H9 (cell line): ENCODE measurements around the gene CERK. TPM values are rescaled to one million over a fixed set of nuclear protein-coding genes. Genes with fewer than 3 reads are reported as not detected.

Experiments used
- DNase-seq: peaks from one replicate; pipeline ENCODE4 v3.0.0-alpha.2; 2017
- H2AFZ ChIP-seq: one replicate; pipeline ENCODE4 v1.6.1; 2013; ENCODE audit warnings: mild to moderate bottlenecking, low read length, control low read depth, moderate library complexity
- H2AK5ac ChIP-seq: 2 replicates; pipeline ENCODE4 v1.6.1; 2013; ENCODE audit warnings: low read length, control low read depth, mixed read lengths; ENCODE audit not compliant: insufficient read length
- H2BK120ac ChIP-seq: one replicate; pipeline ENCODE4 v1.6.1; 2013; ENCODE audit warnings: low read depth, mild to moderate bottlenecking, low read length, control low read depth, inconsistent platforms; ENCODE audit not compliant: poor library complexity, severe bottlenecking
- H2BK12ac ChIP-seq: 2 replicates; pipeline ENCODE4 v1.6.1; 2013; ENCODE audit warnings: low read length, control low read depth, mixed read lengths, low read depth; ENCODE audit not compliant: insufficient read length
- H2BK15ac ChIP-seq: 2 replicates; pipeline ENCODE4 v1.6.1; 2013; ENCODE audit warnings: low read depth, low read length, control low read depth
- H2BK20ac ChIP-seq: one replicate; pipeline ENCODE4 v1.6.1; 2013; ENCODE audit warnings: low read depth, mild to moderate bottlenecking, low read length, control low read depth, inconsistent platforms; ENCODE audit not compliant: poor library complexity, severe bottlenecking
- H2BK5ac ChIP-seq: 2 replicates; pipeline ENCODE4 v1.6.1; 2013; ENCODE audit warnings: low read length, control low read depth, mixed read lengths; ENCODE audit not compliant: insufficient read length
- H3K14ac ChIP-seq: 2 replicates; pipeline ENCODE4 v1.6.1; 2013; ENCODE audit warnings: low read length, control low read depth; ENCODE audit not compliant: insufficient read depth
- H3K18ac ChIP-seq: 2 replicates; pipeline ENCODE4 v1.6.1; 2013; ENCODE audit warnings: low read depth, mild to moderate bottlenecking, mixed read lengths, low read length, control low read depth; ENCODE audit not compliant: insufficient read length
- H3K23ac ChIP-seq: 2 replicates; pipeline ENCODE4 v1.6.1; 2013; ENCODE audit warnings: low read length, control low read depth, mixed read lengths, low read depth; ENCODE audit not compliant: insufficient read length
- H3K23me2 ChIP-seq: 2 replicates; pipeline ENCODE4 v1.6.1; 2013; ENCODE audit warnings: low read depth, mild to moderate bottlenecking, mixed read lengths, low read length, control low read depth; ENCODE audit not compliant: insufficient read length, poor library complexity, severe bottlenecking
- H3K27ac ChIP-seq: 2 replicates; pipeline ENCODE4 v1.5.1; 2013; ENCODE audit warnings: low read length, control low read depth, mixed read lengths, low read depth; ENCODE audit not compliant: insufficient read length
- H3K27me3 ChIP-seq: 2 replicates; pipeline ENCODE4 v1.6.1; 2013; ENCODE audit warnings: low read length, control low read depth, inconsistent platforms; ENCODE audit not compliant: insufficient read depth
- H3K4ac ChIP-seq: 2 replicates; pipeline ENCODE4 v1.6.1; 2013; ENCODE audit warnings: low read depth, mild to moderate bottlenecking, control low read depth, inconsistent platforms, low read length, moderate library complexity
- H3K4me1 ChIP-seq: 2 replicates; pipeline ENCODE4 v1.6.1; 2013; ENCODE audit warnings: low read length, control low read depth, inconsistent platforms; ENCODE audit not compliant: insufficient read depth
- H3K4me2 ChIP-seq: 2 replicates; pipeline ENCODE4 v1.6.1; 2013; ENCODE audit warnings: low read length, control low read depth, mixed read lengths; ENCODE audit not compliant: insufficient read length, insufficient read depth
- H3K56ac ChIP-seq: 2 replicates; pipeline ENCODE4 v1.6.1; 2013; ENCODE audit warnings: low read depth, mild to moderate bottlenecking, mixed read lengths, low read length, control low read depth; ENCODE audit not compliant: insufficient read length
- H3K79me1 ChIP-seq: 2 replicates; pipeline ENCODE4 v1.6.1; 2013; ENCODE audit warnings: low read depth, mild to moderate bottlenecking, moderate library complexity, low read length, control low read depth, inconsistent platforms; ENCODE audit not compliant: insufficient read depth, poor library complexity, severe bottlenecking
- H3K79me2 ChIP-seq: 2 replicates; pipeline ENCODE4 v1.6.1; 2013; ENCODE audit warnings: low read length, control low read depth, inconsistent platforms; ENCODE audit not compliant: insufficient read depth
- H3K9ac ChIP-seq: 2 replicates; pipeline ENCODE4 v1.6.1; 2013; ENCODE audit warnings: low read length, control low read depth, mixed read lengths; ENCODE audit not compliant: insufficient read length; ENCODE audit errors: extremely low read depth
- H3K9me3 ChIP-seq: one replicate; pipeline ENCODE4 v1.6.1; 2013; ENCODE audit warnings: low read depth, low read length, inconsistent platforms; ENCODE audit not compliant: control insufficient read depth
- H3T11ph ChIP-seq: one replicate; pipeline ENCODE4 v1.6.1; 2013; ENCODE audit warnings: mild to moderate bottlenecking, low read length, control low read depth, inconsistent platforms
- H4K20me1 ChIP-seq: one replicate; pipeline ENCODE4 v1.6.1; 2013; ENCODE audit not compliant: control insufficient read depth, insufficient read length, insufficient read depth
- H4K5ac ChIP-seq: 2 replicates; pipeline ENCODE4 v1.6.1; 2013; ENCODE audit warnings: low read depth, mild to moderate bottlenecking, mixed read lengths, low read length, control low read depth; ENCODE audit not compliant: insufficient read length
- H4K8ac ChIP-seq: replicated peaks from 2 replicates; pipeline ENCODE4 v1.6.1; 2013; ENCODE audit warnings: low read length, control low read depth, mixed read lengths, low read depth; ENCODE audit not compliant: insufficient read length
- H4K91ac ChIP-seq: 2 replicates; pipeline ENCODE4 v1.6.1; 2013; ENCODE audit warnings: low read depth, mild to moderate bottlenecking, moderate library complexity, mixed read lengths, low read length, control low read depth; ENCODE audit not compliant: insufficient read length
- H3K27ac Mint-ChIP-seq, 3 experiments: 2 replicates in 2 of 3; 3 replicates in 1 of 3; pipeline ENCODE4 v1.8.0; 2020 to 2021; ENCODE audit warnings: mixed read lengths in 3 of 3, mild to moderate bottlenecking in 1 of 3, moderate library complexity in 1 of 3
- H3K27me3 Mint-ChIP-seq: 2 replicates; pipeline ENCODE4 v1.8.0; 2021; ENCODE audit warnings: low read depth, mild to moderate bottlenecking, moderate library complexity, mixed read lengths
- H3K36me3 Mint-ChIP-seq, 3 experiments: 2 replicates in 2 of 3; 3 replicates in 1 of 3; pipeline ENCODE4 v1.8.0; 2020 to 2021; ENCODE audit warnings: low read depth in 3 of 3, mixed read lengths in 3 of 3; ENCODE audit not compliant: insufficient read depth in 1 of 3
- H3K4me1 Mint-ChIP-seq, 2 experiments: 2 replicates each; pipeline ENCODE4 v1.8.0; 2020; ENCODE audit warnings: mixed read lengths in 2 of 2
- H3K4me3 Mint-ChIP-seq, 2 experiments: 2 replicates in 1 of 2; 3 replicates in 1 of 2; pipeline ENCODE4 v1.8.0; 2020 to 2021; ENCODE audit warnings: mild to moderate bottlenecking in 2 of 2, mixed read lengths in 2 of 2, moderate library complexity in 1 of 2
- H3K9me3 Mint-ChIP-seq, 2 experiments: 2 replicates in 1 of 2; 3 replicates in 1 of 2; pipeline ENCODE4 v1.8.0; 2020; ENCODE audit warnings: mild to moderate bottlenecking in 2 of 2, mixed read lengths in 2 of 2, moderate library complexity in 1 of 2
- CTCF ChIP-seq: fragments of 200-600 bp; sonication (generic); conservative IDR thresholded peaks from 3 replicates; pipeline ENCODE4 v1.8.0; 2021; ENCODE audit warnings: antibody characterized with exemption, mild to moderate bottlenecking
- WGBS: extraction: QIAGEN DNeasy Blood & Tissue Kit; methylation state at CpG from one replicate; pipeline ENCODE4 v1.1.7; 2013; ENCODE audit warnings: missing lambda C conversion rate, low lambda C conversion rate, mixed read lengths; ENCODE audit not compliant: insufficient read length; ENCODE audit errors: extremely low coverage; 5-methylcytosine and 5-hydroxymethylcytosine counted together
- total RNA-seq: library from RNA; stranded (reverse); gene quantifications from 2 replicates; pipeline ENCODE4 v1.2.1, GENCODE V29; 2021

Gene CERK
- total RNA-seq, 1 experiment from 2014 or later: 47.1 TPM

GRCh38 chr22:46740910-46741780 lies 3.1 kb upstream of the CERK start:
- Histone ChIP-seq H3K4me2 (no peak overlapping the region), H4K5ac (no peak overlapping the region), H3K4ac (no peak overlapping the region), H3K4me1 (no peaks in the 10 kb centered on the region; the same call in 1 of the 2 replicates), H3K23me2 (no peaks in the 10 kb centered on the region), H3K27me3 (no peaks in the 10 kb centered on the region), H3K79me1 (no peaks in the 10 kb centered on the region), H4K91ac (no peak overlapping the region), H2BK5ac (no peak overlapping the region), H2BK20ac (no peak overlapping the region), H2BK12ac (no peak overlapping the region), H3K9me3 (no peaks in the 10 kb centered on the region), H2AFZ (no peak overlapping the region), H3K14ac (no peak overlapping the region), H4K8ac (no peak overlapping the region), H2AK5ac (no peak overlapping the region), H3K27ac (no peak overlapping the region), H3K56ac (no peak overlapping the region), H3T11ph (no peak overlapping the region), H4K20me1 (no peaks in the 10 kb centered on the region), H3K79me2 (no peaks in the 10 kb centered on the region), H2BK120ac (no peak overlapping the region), H3K23ac (no peak overlapping the region), H3K9ac (no peak overlapping the region), H2BK15ac (no peak overlapping the region), H3K18ac (no peak overlapping the region)
- TF ChIP-seq CTCF: no peak
- Mint-ChIP-seq H3K27ac (peak overlapping the region in 1 of 3 experiments; percentile 44; a peak in 1 of 7 replicates), H3K4me1 (peaks cover 17 to 20% of the 10 kb centered on the region in 2 experiments), H3K4me3 (peak overlapping the region in 1 of 2 experiments; percentile 14; a peak in 1 of 5 replicates), H3K36me3 (no peaks in the 10 kb centered on the region), H3K9me3 (peaks cover 3 to 8% of the 10 kb centered on the region in 2 experiments; a peak in 3 of 5 replicates), H3K27me3 (peaks cover 14% of the 10 kb centered on the region)
- WGBS: no CpG with 5 or more reads among the region's 14 CpGs
- DNase-seq: no peak
